Myocyte (in vitro differentiated cells): ENCODE results near the gene ARAP1. TPM values are rescaled to one million over a fixed set of nuclear protein-coding genes. Genes with fewer than 3 reads are reported as not detected.

Experiments
- DNase-seq: peaks from one replicate; pipeline ENCODE4 v3.0.0-alpha.2; 2012; ENCODE audit warnings: low read depth
- total RNA-seq: library from RNA; depleted of rRNA; stranded (reverse); fragments of >200 nt; gene quantifications from 2 replicates; pipeline ENCODE4 v1.2.3, GENCODE V29; 2014

ARAP1 gene
- total RNA-seq, 1 donor from 2014 or later, result 62.2 TPM

GRCh38 chr11:72685560-72686480 lies 66.4 kb downstream of the ARAP1 start:
- peak; percentile 46 for DNase-seq

- peak; percentile 78 for DNase-seq
These were observed 67.8 kb downstream of the ARAP1 start for GRCh38 chr11:72684236-72684912.

GRCh38 chr11:72683782-72684200 lies 68.4 kb downstream of the ARAP1 start:
- peak; percentile 58 for DNase-seq

DNA sequence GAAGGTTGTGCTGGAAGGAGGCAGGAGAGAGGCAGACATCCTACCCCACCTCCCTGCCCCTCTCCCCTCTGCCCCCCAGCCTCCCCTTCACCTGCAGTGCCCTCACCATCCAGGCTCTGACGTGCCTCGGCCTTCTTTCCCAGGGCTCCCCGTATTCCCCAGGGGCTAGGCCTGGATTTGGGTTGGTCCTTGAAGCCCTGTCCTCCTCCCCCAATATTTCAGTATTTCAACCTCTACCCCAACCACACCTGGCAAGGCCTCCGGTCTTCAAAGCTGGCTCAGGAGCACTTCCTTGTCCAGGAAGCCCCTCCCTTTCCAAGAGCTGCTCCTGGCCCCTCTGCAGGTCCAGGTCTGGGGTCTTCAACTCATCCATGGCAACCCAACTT lies 69.4 kb downstream of the ARAP1 start:
- no peak for DNase-seq

GRCh38 chr11:72682238-72682857 lies 69.9 kb downstream of the ARAP1 start:
- no peak for DNase-seq

- DNase-seq, result no peak
These were observed 70.7 kb downstream of the ARAP1 start for GRCh38 chr11:72681226-72682153.

- DNase-seq, result no peak
These were observed 71.5 kb downstream of the ARAP1 start for GRCh38 chr11:72680624-72681158.

DNA sequence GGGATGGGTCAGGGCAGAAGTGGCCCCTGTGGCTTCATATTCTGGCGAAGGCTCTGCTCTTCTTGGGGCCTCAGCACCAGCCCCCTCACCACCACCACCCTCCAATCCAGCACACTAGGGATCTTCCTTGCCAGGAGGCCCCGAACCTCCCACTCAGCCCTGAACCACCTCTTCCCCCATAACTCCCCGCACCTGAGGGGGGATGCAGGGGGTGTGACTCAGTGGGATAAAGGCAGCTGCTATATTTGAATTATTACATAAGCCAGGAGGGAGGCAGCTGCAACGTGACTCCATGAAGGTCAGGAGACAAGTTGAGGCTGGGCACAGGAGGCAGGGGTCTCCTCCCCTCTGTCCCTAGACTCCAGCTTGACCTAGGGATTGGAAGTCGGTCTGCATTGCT lies 72.3 kb downstream of the ARAP1 start:
- no peak for DNase-seq

DNA sequence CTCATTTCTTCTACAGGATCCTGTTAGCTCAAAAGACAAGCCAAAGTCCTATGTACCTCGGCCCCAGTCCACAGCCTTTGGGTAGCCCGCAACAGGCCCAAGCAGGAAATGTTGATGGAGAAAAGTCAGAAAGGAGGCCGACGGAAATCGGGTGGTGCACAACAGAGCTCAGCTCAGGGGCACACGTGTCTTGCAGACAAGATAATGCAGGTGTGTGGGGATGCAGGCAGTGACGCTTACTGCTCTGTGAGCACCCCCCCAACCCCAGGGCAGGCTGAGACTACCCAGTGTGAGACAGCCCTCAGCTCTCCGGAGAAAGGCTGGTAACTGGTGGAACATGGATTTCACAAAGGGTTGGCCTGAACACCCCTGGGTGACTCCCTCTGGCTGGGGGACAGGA lies 73.7 kb downstream of the ARAP1 start:
- DNase-seq, result no peak

DNA sequence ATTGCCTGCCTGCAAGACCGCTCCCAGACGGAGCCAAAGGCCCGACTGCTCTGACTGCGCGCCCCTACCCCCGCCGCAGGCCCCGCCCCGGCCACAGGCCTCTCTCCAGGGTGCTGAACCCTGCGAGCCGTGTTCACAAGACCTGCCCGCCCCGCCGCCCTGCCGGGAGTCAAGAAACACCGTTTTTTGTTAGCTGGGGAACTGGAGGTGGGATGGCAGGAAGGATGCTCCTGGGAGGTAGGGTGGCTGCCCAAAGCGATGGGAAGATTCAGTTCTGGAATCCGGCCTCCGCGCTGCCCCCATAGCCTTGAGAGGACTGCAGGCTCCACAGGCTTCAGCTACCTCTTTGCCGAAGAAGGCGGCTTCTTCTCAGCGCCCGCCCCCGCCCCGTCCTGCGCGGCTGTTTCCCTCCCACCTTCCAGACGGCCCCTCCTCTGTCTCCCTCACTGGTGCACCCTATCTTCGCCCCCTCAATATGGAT lies 75.3 kb downstream of the ARAP1 start:
- DNase-seq, result peak; percentile 59

GRCh38 chr11:72675221-72675620 lies 77.0 kb downstream of the ARAP1 start:
- no peak for DNase-seq

DNA sequence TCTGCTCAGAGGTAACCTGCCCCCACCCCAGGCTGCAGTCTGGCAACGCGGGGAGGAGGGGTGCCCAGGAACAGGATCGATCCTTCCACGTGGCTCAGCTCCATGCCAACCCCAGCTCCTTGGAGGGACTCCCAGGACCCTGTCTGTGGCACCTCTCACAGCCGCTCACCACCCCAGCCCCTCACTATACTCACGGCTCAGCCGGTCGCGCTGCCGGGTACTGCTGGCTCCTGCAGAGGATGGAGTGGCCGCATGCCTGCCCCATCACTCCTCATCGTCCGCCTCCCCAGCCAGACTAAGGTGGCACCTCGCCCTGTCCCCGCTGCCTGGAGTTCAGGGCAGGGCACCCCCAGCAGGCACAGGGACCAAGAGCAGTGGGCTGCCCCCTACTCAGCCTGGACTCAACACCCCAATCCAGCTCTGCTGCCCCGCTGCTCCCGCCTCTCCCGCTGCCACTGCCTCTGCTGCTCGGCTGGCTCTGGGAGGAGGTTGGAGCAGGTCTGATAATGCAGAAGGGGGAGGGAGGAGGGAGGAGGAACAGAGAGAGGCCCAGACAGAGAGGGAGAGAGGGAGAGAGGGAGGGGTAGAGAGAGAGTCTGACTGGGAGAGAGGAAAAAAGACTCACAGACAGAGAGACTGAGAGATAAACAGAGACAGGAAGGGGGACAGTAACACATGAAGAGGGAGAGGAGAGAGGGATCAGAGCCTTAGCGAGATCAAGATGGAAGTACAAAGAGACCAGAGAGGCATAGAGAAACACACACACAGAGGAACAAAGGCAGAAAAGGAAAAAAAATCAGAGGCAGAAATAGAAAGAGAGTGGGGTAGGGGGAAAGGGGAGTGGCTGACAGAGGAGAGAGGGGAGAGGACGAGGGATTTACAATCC lies 78.0 kb downstream of the ARAP1 start, which contains the start of gene PDE2A:
Gene PDE2A (minus strand): TSS at position 480 of the 886 bp plus-strand sequence. CDS start 215 bp downstream, at position 265.
- DNase-seq, result no peak

DNA sequence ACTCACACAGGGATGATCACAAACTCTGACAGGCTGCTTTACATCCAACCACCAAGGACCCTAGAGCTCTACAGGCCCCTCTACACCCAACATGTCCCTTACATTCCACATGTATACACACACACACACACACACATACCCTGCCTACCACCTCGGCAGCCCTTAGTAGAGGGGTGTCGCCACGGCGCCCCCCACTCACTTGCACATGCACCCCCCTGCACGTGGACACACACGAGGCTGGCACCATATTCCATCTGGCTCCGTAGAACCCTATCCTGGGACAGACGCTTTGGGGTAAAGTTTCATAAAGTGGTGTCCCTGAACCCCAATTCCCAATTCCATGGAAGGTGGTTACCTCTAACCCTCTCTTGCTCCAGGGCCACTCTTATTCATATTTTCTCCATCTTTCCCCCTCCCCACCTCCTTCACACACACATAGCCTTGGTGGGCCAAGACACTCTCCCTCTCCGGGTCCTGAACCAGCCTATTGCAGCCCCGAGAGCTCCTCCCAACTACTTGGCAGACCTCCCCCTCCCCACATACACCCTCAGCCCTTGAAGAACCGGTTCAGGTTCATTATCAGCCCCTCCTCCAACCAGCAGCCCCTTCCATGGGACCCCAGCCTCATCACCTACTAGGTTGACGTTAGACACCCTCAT lies 78.8 kb downstream of the ARAP1 start:
- DNase-seq, result no peak

- DNase-seq, result no peak
These were observed 79.5 kb downstream of the ARAP1 start for GRCh38 chr11:72672597-72673238.

GRCh38 chr11:72671152-72672099 lies 80.8 kb downstream of the ARAP1 start:
- no peak for DNase-seq

DNA sequence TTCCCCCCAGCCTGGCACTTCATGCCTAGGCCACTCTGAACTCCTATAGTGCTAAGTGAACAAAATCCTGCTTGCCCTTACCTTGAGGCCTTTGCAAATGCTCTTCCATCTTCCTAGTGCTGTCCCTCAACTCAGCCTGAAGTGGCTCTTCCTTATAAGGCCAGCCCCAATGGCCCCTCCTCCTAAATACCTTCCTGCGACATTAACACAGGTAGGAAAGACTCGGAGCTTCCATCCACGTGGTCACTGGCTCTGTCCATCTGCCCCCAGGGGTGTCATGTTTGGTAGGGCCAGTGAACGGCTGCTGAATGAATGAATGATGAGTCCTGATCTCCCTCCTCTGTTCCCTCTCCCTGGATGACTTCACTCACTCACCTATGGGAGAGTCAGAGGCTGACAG lies 82.2 kb downstream of the ARAP1 start:
- no peak for DNase-seq

DNA sequence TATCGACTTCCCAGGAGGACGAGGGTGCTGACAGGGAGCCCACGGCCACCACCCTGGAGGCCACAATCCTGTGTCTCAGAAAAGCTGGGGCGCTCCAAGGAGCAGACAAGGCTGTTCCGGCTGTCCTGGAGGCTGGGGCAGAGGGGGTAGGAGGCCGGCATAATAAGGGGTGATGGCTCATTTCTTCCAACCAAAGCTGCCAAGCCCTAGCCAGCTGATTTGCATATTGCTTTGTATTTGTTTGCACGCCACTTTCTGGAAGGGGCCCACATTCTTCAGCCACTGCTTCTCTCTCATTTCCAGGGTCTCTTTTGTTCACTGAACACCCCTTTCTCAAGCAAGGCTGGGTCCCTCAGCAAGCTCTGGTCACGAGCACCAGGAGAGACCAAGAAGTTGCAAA lies 82.7 kb downstream of the ARAP1 start:
- DNase-seq, result no peak
